GM21619 (cell line): ENCODE measurements around the gene DNAJB2.

Experiments
- ATAC-seq: cut with Tn5 transposase; IDR thresholded peaks from one replicate; pipeline ENCODE4 v1.9.1; 2021; ENCODE audit not compliant: unreplicated experiment

DNAJB2 gene

GRCh38 chr2:219279151-219279915 is at the start of gene DNAJB2:
TSS of gene DNAJB2 (plus strand) at chr2:219279366. CDS start at chr2:219279834, 468 bp downstream.
- peak; percentile 84 for ATAC-seq

GRCh38 chr2:219230059-219230540 is 49.1 kb upstream of the DNAJB2 start:
- no peak for ATAC-seq

DNA sequence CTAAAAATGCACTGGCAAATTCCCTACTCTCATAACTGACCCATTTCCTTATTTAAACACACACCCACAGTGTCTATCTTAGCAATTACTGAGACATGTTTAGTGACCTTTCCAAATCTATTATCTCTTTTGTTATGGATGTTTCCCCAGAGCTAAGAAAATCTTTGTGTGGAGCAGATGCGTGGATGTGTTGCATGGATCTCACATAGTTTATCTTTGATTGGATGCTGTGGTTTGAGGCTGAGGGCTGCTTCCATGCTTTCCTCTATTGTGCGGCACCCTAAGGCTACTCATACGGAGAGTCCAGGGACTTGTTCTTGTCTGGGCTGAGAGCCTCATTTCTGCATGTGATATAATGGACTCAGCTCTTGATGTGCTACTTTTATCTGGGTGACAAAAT is 44.8 kb upstream of the DNAJB2 start:
- no peak for ATAC-seq

DNA sequence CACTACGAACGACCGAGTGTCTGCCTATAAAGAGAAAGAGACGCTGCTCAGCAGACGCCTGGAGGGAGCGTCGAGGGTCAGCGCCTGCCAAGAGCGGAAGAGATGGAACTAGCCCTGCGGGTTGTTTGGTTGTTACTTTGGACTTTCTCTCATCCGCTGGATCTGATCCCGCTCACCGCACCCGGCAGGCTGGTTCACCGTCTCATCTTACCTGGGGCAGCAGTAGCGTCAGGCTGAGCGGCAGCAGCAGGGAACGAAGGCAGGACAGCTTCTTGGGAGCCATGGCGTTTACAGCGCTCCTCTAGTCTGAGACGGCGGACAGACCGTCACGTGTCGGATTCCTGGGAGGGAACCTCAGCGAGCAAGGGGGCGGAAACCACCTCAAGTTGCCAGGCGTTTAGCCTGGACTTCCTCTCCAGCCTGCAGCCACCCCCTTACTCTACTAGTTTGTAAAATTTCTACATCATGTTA is 35.8 kb upstream of the DNAJB2 start:
- no peak for ATAC-seq

- no peak for ATAC-seq
Observed at GRCh38 chr2:219244789-219245147, 34.4 kb upstream of the DNAJB2 start.

DNA sequence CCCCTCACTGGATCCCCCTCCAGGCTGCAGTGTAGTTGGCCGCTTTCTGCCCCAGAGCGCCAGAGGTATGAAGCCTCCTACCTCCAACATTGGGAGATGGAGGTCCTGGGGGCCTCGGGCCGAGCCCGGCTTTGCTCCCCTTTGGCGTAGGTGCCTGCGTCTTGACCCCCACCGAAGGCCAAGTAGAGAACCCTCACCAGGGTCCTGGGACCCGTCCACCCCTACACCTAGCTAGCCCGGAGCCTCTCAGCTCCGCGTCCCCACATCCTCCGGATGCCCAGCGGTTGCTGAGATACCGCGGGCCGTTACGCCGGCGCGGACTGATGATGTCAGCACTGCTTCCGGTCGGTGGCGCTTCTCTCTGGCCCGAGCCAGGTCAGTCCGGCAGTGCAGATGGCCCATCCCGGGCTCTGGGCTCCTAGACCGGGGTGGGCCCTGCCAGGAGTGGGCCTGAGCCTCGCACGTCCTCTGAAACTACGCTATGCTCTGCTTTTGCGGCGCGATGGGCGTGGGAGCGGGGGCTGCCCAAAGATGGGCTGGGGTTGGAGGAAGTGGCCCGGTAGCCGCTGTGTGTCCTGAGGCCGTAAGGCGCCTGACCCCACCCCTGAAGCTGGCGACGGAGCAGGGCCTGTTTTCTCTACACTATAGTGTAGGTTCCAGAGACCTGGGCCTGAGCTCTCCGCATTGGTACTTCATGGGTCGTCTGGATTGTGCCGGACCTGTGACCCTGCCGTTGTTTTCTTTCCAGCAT is 33.8 kb upstream of the DNAJB2 start, which contains the start of the genes GLB1L and STK16:
Gene GLB1L, minus strand, starts transcription at position 297 of the 751 bp plus-strand sequence. CDS start 1,871 bp downstream, outside the sequence.
Gene STK16, plus strand, starts transcription at position 332 of the 751 bp plus-strand sequence. CDS start 521 bp downstream, outside the sequence.
- peak; percentile 58 for ATAC-seq

DNA sequence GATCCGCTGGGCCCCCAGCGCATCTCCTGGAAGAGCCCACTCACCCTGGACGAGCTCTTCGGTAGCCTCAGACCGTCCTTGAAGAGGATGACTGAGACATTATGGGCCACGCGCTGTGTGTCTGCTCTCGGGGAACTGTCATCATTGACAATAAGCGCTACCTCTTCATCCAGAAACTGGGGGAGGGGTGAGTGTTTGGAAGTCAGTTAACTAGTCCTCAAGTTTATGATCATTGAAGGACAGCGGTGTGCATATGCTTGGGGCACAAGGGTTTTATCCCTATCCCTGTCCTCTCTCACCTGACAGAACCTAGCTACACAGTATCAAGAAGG is 33.3 kb upstream of the DNAJB2 start:
- ATAC-seq: no peak

DNA sequence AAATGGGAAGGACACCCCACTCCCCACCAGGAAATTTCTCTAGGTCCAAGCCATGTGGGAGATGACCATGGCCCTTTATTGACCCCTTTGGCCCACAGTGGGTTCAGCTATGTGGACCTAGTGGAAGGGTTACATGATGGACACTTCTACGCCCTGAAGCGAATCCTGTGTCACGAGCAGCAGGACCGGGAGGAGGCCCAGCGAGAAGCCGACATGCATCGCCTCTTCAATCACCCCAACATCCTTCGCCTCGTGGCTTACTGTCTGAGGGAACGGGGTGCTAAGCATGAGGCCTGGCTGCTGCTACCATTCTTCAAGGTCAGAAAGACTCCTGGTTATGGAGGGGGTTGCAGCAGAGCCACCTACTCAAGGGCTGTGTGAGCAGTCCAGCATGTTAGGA is 32.6 kb upstream of the DNAJB2 start:
- ATAC-seq: no peak

GRCh38 chr2:219247678-219248642 is 31.2 kb upstream of the DNAJB2 start:
- no peak for ATAC-seq

- ATAC-seq: no peak
Observed at GRCh38 chr2:219248845-219249202, 30.3 kb upstream of the DNAJB2 start.

- peak; percentile 42 for ATAC-seq
Observed at GRCh38 chr2:219249203-219249980, 29.8 kb upstream of the DNAJB2 start.

DNA sequence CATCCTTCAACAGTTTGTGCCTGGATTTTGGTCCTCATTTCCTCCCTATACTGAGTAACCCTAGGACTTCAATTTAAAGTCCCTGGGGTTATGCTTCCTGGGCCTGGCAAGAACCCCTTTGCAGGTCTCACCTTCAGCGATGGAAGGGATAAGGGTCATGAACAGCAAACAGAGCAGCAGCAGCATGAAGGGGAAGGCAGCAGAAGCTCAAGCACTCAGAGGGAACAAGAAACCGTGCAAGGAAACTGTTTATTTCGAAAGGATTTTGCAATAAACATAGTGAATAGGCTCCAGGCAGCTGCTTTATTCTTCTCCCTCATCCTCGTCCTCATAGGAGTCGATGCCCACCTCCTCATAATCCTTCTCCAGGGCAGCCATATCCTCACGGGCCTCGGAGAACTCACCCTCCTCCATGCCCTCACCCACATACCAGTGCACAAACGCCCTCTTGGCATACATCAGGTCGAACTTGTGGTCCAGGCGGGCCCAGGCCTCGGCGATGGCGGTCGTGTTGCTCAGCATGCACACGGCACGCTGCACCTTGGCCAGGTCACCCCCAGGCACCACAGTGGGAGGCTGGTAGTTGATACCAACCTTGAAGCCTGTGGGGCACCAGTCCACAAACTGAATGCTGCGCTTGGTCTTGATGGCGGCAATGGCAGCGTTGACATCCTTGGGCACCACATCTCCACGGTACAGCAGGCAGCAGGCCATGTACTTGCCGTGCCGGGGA is 29.0 kb upstream of the DNAJB2 start:
- ATAC-seq: no peak

DNA sequence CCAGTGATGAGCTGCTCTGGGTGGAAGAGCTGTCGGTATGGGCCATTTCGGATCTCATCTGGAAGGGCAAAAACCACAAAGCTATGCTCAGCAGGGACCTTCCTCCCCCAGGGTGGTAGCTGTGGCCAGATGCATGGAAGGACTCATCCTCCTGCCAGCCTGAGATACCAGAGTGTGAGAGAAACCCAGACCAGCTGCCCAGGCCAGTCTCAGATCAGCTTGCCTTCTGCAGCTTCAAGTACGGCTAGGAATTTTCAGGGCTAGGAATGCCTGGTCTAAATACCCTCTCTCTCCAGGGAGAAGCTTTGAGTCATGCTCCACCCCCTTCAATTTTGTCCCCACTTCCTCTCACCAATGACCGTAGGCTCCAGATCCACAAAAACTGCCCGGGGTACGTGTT is 27.5 kb upstream of the DNAJB2 start:
- ATAC-seq: no peak

DNA sequence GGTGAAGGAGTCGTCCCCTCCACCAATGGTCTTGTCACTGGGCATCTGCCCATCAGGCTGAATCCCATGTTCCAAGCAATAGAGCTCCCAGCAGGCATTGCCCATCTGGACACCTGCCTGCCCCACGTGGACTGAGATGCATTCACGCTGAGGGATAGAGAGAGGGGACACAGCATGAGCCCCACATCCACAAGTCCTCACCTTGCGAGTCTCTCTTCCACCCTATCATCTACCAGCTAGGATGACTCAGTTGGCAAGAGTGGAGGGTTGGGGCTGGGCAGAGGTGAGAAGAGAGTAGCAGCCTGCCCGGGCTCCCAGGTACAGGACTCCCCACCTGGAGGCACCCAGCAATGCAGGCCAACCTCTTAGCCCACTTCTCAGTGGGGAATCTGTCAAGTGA is 27.1 kb upstream of the DNAJB2 start:
- no peak for ATAC-seq

DNA sequence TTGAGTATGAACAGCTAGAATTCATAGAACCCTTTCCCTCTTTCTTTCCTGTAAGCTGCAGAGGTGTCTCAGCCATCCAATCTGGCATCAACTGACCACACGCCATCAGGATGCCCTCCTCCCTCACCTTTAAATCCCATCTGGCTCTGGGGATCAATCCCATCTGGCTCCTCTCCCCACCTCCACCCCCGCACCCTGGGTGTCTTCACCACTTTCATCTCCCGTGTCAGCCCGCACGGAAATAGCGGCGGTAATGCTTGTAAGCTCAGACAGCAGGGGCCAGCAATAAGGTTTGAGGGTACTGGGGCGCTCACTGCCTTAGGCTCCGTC is 26.6 kb upstream of the DNAJB2 start:
- ATAC-seq: no peak

GRCh38 chr2:219252900-219253752 is 26.0 kb upstream of the DNAJB2 start, which contains the start of gene TUBA4B:
TSS of gene TUBA4B (plus strand) at chr2:219253243. CDS start at chr2:219253408, 165 bp downstream.
- no peak for ATAC-seq

DNA sequence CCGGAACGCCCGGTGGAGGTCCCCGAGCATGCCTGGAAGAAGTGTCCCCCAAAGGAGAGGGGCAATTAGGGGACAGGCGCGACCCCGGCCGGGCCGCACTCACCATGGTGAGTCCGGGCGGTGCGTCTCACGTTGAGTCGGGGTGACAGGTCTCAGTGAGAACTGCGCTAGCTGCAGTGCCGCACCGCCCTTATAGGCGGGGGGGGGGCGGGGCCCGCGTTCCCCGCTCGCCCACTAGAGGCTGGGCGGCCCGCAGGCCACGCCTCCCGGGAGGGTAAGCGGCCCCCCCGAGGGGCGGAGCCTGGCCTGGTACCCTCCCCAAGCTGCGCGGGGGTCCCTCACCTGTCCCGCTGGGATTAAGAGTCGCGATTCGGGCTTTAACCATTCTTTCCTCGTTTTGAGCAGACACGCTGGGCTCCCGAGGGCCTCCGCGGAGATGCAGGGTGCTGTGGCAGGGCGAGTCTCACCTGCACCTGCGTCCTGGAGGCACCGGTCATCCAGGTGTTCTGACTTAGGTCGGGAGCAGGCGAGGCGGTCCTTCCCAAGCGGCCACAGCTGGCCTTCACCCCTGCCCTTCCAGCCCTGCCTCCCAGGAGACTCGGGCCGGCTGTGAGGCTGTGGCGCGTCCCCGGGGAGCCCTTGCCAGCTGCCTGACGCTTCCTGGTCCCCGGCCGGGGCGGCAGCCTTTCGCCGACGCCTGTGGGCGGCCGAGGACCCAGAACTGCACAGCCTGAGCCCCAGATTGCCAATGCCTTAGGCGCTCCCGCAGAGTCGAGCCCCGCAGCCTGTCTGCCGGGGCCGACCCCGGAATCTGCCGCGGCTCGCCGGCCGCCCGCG is 25.2 kb upstream of the DNAJB2 start, which contains the start of gene TUBA4A:
Gene TUBA4A, minus strand, starts transcription at position 166 of the 837 bp plus-strand sequence. Its CDS starts 60 bp downstream, at position 106.
- peak; percentile 39 for ATAC-seq
